Coronary artery (tissue), 2 donors: ENCODE measurements around the gene FBXO39.

ENCODE experiments used
- DNase-seq: peaks from one replicate; pipeline ENCODE4 v3.0.0-alpha.2; 2017; ENCODE audit warnings: low spot score
- H3K27ac ChIP-seq, 2 donors: fragments of 200-600 bp; sonication (generic); one replicate each; pipeline ENCODE4 v1.5.1; 2016 to 2019
- H3K4me3 ChIP-seq: fragments of 200-600 bp; sonication (generic); 2 replicates; pipeline ENCODE4 v1.5.1; 2016; ENCODE audit warnings: mild to moderate bottlenecking, moderate library complexity
- CTCF ChIP-seq: fragments of 200-600 bp; sonication (generic); IDR thresholded peaks from one replicate; pipeline ENCODE4 v1.5.1; 2019; ENCODE audit warnings: antibody characterized with exemption

The FBXO39 gene

GRCh38 chr17:6787081-6787693 is 11.2 kb downstream of the FBXO39 start:
- no peak overlapping the region for H3K27ac ChIP-seq
- DNase-seq, result no peak
- H3K4me3 ChIP-seq, result no peak overlapping the region
- TF ChIP-seq CTCF, result no peak

GRCh38 chr17:6789146-6789545 is 13.1 kb downstream of the FBXO39 start:
- no peak for DNase-seq
- H3K4me3 ChIP-seq, result no peak overlapping the region
- H3K27ac ChIP-seq, result no peak overlapping the region
- no peak for TF ChIP-seq CTCF

- H3K4me3 ChIP-seq, result no peak overlapping the region
- no peak for TF ChIP-seq CTCF
- no peak overlapping the region for H3K27ac ChIP-seq
- no peak for DNase-seq
Measured at GRCh38 chr17:6793748-6794493, 17.9 kb downstream of the FBXO39 start.

DNA sequence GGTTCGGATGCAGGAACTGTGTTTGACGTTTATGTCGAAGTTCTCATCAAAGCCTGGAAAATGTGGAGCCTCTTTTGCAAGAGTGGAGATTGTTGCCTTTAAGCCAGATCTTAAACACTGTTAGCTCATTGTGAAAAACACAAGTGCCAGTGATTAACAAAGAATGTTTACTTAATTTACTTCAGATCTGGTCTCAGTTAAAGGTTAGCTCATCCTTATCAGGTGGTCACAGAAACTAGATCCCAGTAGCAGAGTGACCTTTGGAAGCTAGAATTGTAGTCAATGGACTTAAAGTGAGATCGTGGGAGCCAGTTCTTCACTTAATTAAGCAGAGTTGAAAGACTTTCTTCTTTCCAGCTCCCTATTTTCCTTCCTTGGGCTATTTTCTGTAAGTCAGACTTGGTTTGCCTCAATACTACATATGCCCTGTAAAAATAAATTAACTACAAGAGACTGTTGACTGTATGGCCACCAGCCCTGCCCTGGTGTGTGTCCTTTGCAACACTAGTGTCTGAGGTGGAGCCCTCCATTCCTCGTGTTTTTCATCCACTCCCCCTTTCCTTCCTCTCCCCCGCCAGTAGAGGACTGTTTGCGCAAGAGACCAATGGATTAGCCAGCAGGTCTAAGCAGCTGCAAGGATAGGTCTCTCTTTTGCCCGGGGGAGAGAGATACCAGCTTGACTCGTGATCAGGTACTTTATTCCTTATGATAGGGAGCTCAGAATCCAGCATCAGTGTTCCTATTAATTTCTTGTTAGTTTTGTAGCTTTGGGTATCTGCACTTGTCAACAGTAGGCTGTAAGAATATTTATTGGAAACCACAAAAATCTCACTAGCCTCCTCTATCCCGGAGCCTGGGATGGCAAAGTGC is 20.2 kb downstream of the FBXO39 start:
- TF ChIP-seq CTCF, result no peak
- DNase-seq, result no peak
- Histone ChIP-seq H3K4me3 (no peak overlapping the region), H3K27ac (no peak overlapping the region)

DNA sequence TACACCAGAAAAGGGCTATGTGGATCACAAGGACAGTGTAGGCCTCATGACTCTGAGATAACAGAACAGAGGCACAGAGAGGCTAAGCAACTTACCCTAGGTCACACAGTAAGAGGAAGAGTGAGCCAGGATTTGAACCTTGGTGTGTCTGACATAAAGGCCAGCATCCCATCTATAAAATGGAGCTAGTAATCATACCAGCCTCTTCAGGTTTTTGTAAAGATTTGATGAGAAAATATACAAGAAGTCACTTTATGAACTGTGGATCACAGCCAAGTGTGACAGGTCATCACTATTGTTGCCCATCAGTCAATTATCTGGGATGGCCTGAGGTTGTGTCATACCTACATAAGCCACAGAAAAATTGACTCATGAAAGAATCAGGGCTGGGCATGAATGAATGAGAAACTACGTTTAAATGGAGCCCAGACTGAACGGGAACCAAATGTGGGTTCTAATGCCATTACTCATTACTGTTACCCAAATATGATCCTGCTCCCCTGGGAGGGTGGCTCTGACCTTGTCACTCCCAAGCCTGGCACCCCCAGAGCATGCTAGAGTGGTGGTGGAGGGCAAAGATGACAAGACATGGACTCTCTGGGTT is 21.0 kb downstream of the FBXO39 start:
- DNase-seq, result no peak
- no peak for TF ChIP-seq CTCF
- H3K27ac ChIP-seq, result no peak overlapping the region

GRCh38 chr17:6797718-6798351 is 21.8 kb downstream of the FBXO39 start:
- DNase-seq, result no peak
- TF ChIP-seq CTCF, result no peak
- Histone ChIP-seq H3K27ac (no peak overlapping the region), H3K4me3 (no peak overlapping the region)

More for the DNA sequence above, 21.0 kb downstream of the FBXO39 start:
- no peak overlapping the region for H3K4me3 ChIP-seq
